ENCODE results near the gene RASA3. TPM values are rescaled to one million over a fixed set of nuclear protein-coding genes. Genes with fewer than 3 reads are reported as not detected.

Gene RASA3
- total RNA-seq, 1 donor, result 36.1 TPM

DNA sequence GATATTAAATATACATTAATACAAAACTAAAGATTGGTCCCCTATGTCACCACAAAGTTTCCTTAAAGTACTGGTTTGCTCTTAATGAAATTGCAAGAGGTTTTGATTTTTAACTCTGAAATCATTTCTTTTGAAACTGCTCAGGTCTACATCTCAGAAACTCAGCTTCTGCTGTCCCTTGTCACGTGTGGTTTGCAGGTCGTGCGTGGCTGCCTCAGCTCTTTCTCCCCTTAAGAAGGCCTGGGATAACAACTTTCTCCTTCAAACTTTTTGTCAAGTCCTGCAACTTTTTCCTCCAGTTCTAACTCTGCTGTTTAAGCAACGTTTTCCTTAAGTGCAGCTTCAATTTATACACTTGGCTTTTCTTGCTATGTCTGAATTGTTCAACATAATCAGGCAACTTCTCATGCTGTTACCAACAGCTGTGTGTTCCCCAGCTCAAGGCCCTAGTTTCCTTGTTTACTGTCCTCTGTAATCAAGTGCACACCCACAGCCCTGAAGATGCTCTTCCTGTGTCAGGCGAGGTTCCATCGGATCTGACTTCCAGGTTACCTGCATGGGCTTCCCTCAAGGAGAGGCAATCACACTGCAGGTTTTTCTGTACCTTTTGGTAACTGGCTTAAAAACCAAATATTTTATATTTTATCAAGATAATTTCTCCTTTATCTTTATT is 172.0 kb downstream of the RASA3 start:
- H3K4me3 ChIP-seq (ENCODE audit: low read depth, low read length), result no peak overlapping the region
- no peak for DNase-seq (ENCODE audit: low read depth)
- TF ChIP-seq, protein P1, sequence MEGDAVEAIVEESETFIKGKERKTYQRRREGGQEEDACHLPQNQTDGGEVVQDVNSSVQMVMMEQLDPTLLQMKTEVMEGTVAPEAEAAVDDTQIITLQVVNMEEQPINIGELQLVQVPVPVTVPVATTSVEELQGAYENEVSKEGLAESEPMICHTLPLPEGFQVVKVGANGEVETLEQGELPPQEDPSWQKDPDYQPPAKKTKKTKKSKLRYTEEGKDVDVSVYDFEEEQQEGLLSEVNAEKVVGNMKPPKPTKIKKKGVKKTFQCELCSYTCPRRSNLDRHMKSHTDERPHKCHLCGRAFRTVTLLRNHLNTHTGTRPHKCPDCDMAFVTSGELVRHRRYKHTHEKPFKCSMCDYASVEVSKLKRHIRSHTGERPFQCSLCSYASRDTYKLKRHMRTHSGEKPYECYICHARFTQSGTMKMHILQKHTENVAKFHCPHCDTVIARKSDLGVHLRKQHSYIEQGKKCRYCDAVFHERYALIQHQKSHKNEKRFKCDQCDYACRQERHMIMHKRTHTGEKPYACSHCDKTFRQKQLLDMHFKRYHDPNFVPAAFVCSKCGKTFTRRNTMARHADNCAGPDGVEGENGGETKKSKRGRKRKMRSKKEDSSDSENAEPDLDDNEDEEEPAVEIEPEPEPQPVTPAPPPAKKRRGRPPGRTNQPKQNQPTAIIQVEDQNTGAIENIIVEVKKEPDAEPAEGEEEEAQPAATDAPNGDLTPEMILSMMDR (IDR thresholded peaks at IDR 0.05; ENCODE audit: insufficient read depth, low read length), result no peak

DNA sequence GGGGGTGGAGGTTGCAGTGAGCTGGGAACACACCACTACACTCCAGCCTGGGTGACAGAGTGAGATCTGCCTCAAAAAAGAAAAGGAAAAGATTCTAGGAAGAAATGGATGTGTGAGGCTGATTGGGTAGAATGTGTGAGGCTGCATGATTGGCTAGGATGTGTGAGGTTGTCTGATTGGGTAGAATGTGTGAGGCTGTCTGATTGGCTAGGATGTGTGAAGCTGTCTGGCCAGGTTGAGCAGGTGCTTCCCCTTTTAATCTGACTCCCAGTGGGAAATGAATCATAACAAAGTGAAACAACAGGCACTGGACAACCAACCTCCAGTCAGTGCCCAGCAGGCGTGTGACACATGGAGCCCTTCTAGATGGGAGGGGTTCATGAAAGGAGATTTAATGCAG is 173.2 kb downstream of the RASA3 start:
- no peak for DNase-seq (ENCODE audit: low read depth)
- H3K4me3 ChIP-seq (ENCODE audit: low read depth, low read length), result no peak overlapping the region
- TF ChIP-seq, protein P1 (IDR thresholded peaks at IDR 0.05; ENCODE audit: insufficient read depth, low read length), result no peak

DNA sequence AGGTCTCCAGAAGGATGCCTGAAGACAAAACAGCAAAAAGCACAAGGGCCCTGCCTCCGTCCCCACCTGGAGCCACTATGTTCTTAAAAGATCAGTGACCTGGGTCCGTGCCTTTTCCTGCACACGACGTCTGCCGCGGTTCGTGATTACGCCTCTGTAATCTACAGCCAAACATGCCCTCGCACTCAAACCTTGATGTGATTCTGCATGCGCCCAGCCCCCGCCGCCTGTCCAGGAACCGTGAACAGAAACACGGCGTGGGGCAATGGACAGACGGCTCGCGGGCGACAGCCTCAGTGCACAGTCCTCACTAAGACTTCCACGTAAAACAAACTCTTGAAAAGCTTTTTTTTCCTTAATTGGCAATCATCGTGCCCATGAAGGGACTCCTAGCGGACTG is 174.1 kb downstream of the RASA3 start:
- no peak overlapping the region for H3K4me3 ChIP-seq (ENCODE audit: low read depth, low read length)
- TF ChIP-seq, protein P1 (IDR thresholded peaks at IDR 0.05; ENCODE audit: insufficient read depth, low read length), result no peak
- no peak for DNase-seq (ENCODE audit: low read depth)

- H3K4me3 ChIP-seq (ENCODE audit: low read depth, low read length), result no peak overlapping the region
- TF ChIP-seq, protein P1 (IDR thresholded peaks at IDR 0.05; ENCODE audit: insufficient read depth, low read length), result no peak
- no peak for DNase-seq (ENCODE audit: low read depth)
Measured at GRCh38 chr13:113956571-113956970, 175.9 kb downstream of the RASA3 start.

- TF ChIP-seq, protein P1 (IDR thresholded peaks at IDR 0.05; ENCODE audit: insufficient read depth, low read length), result no peak
- no peak for DNase-seq (ENCODE audit: low read depth)
Measured at GRCh38 chr13:113955691-113956090, 176.7 kb downstream of the RASA3 start.

DNA sequence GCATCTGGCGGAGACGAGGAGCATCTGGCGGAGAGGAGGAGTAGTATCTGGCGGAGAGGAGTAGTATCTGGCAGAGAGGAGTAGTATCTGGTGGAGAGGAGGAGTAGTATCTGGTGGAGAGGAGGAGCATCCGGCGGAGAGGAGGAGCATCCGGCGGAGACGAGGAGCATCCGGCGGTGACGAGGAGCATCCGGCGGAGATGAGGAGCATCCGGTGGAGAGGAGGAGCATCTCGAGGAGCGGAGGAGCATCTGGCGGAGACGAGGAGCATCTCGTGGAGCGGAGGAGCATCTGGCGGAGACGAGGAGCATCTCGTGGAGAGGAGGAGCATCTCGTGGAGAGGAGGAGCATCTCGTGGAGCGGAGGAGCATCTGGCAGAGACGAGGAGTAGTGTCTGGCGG is 177.2 kb downstream of the RASA3 start:
- H3K4me3 ChIP-seq (ENCODE audit: low read depth, low read length), result no peak overlapping the region
- no peak for DNase-seq (ENCODE audit: low read depth)
- TF ChIP-seq, protein P1 (IDR thresholded peaks at IDR 0.05; ENCODE audit: insufficient read depth, low read length), result no peak

More at GRCh38 chr13:113955691-113956090, 176.7 kb downstream of the RASA3 start:
- H3K4me3 ChIP-seq (ENCODE audit: low read depth, low read length), result no peak overlapping the region

All from fibroblast of the aortic adventitia (primary cell).